ENCODE results near the gene SMCR8. TPM values are rescaled to one million over a fixed set of nuclear protein-coding genes. Genes with fewer than 3 reads are reported as not detected.

The SMCR8 gene
- total and polyA plus RNA-seq, 2 of the 13 experiments (the other 11 are each of a cell fraction or from before 2014, with no cell fraction given), result 7.6 to 11.8 TPM

Small RNAs within 50 kb of the gene (microRNA-seq; reads per million reads assigned to microRNA genes)
- not detected for gene MIR6778

Other genes starting within 250 kb of the SMCR8 start
- 23.0 and 26.6 TPM in 2 replicates for gene DRG2, start 227.3 kb upstream of the SMCR8 start, total RNA-seq (2016; rRNA removed; fragmentation: Illumina TruSeq; extraction: Trizol)
- gene DRG2, start 227.3 kb upstream of the SMCR8 start, polyA plus RNA-seq (2011; rRNA removed), result 20.1 and 24.9 TPM in 2 replicates
- 0.07 and 0.18 TPM in 2 replicates for gene MYO15A, start 206.5 kb upstream of the SMCR8 start, total RNA-seq (2016; rRNA removed; fragmentation: Illumina TruSeq; extraction: Trizol)
- gene MYO15A, start 206.5 kb upstream of the SMCR8 start, polyA plus RNA-seq (2011; rRNA removed), result 0.20 and 0.35 TPM in 2 replicates
- 68.9 and 77.9 TPM in 2 replicates for gene ALKBH5, start 131.5 kb upstream of the SMCR8 start, total RNA-seq (2016; rRNA removed; fragmentation: Illumina TruSeq; extraction: Trizol)
- 76.9 and 81.4 TPM in 2 replicates for gene ALKBH5, start 131.5 kb upstream of the SMCR8 start, polyA plus RNA-seq (2011; rRNA removed)
- 15.3 and 19.7 TPM in 2 replicates for gene LLGL1, start 89.7 kb upstream of the SMCR8 start, total RNA-seq (2016; rRNA removed; fragmentation: Illumina TruSeq; extraction: Trizol)
- gene LLGL1, start 89.7 kb upstream of the SMCR8 start, polyA plus RNA-seq (2011; rRNA removed), result 15.0 and 18.8 TPM in 2 replicates
- gene FLII, start 56.6 kb upstream of the SMCR8 start, total RNA-seq (2016; rRNA removed; fragmentation: Illumina TruSeq; extraction: Trizol), result 130 and 135 TPM in 2 replicates
- 303 and 324 TPM in 2 replicates for gene FLII, start 56.6 kb upstream of the SMCR8 start, polyA plus RNA-seq (2011; rRNA removed)
- 8.0 and 8.2 TPM in 2 replicates for gene MIEF2, start 54.6 kb upstream of the SMCR8 start, total RNA-seq (2016; rRNA removed; fragmentation: Illumina TruSeq; extraction: Trizol)
- 6.0 and 9.5 TPM in 2 replicates for gene MIEF2, start 54.6 kb upstream of the SMCR8 start, polyA plus RNA-seq (2011; rRNA removed)
- 30.7 and 36.8 TPM in 2 replicates for gene TOP3A, start 299 bp upstream of the SMCR8 start, total RNA-seq (2016; rRNA removed; fragmentation: Illumina TruSeq; extraction: Trizol)
- gene TOP3A, start 299 bp upstream of the SMCR8 start, polyA plus RNA-seq (2011; rRNA removed), result 15.4 and 16.9 TPM in 2 replicates
- 48.8 and 58.7 TPM in 2 replicates for gene SHMT1, start 48.3 kb downstream of the SMCR8 start, total RNA-seq (2016; rRNA removed; fragmentation: Illumina TruSeq; extraction: Trizol)
- 19.0 and 21.3 TPM in 2 replicates for gene SHMT1, start 48.3 kb downstream of the SMCR8 start, polyA plus RNA-seq (2011; rRNA removed)
- 0.07 TPM in 1 of 2 replicates, not detected in the other for gene EVPLL, start 62.5 kb downstream of the SMCR8 start, total RNA-seq (2016; rRNA removed; fragmentation: Illumina TruSeq; extraction: Trizol)
- 0.05 TPM in 1 of 2 replicates, not detected in the other for gene EVPLL, start 62.5 kb downstream of the SMCR8 start, polyA plus RNA-seq (2011; rRNA removed)
- gene LGALS9C, start 161.5 kb downstream of the SMCR8 start, total RNA-seq (2016; rRNA removed; fragmentation: Illumina TruSeq; extraction: Trizol), result not detected in 2 replicates
- not detected in 2 replicates for gene LGALS9C, start 161.5 kb downstream of the SMCR8 start, polyA plus RNA-seq (2011; rRNA removed)